H54 (cell line): ENCODE data around the gene STAC3.

Experiments
- DNase-seq: peaks from one replicate; pipeline ENCODE4 v3.0.0; 2011; ENCODE audit warnings: low spot score, mixed read lengths; ENCODE audit not compliant: insufficient read length
- FAIRE-seq: peaks from 3 replicates; lab custom pipeline; 2011; peaks lifted over from hg19 to GRCh38; lab: Jason Lieb, UNC
- POLR2A ChIP-seq: IDR thresholded peaks from 2 replicates; pipeline ENCODE4 v1.6.1; 2011; ENCODE audit warnings: low read depth, mild to moderate bottlenecking, low read length

STAC3 gene

GRCh38 chr12:57210461-57210860 is 40.5 kb downstream of the STAC3 start:
- TF ChIP-seq POLR2A = no peak
- DNase-seq = no peak
- no peak for FAIRE-seq

GRCh38 chr12:57209916-57210315 is 41.1 kb downstream of the STAC3 start:
- no peak for TF ChIP-seq POLR2A
- DNase-seq = no peak
- no peak for FAIRE-seq

GRCh38 chr12:57208631-57209282 is 42.2 kb downstream of the STAC3 start:
- TF ChIP-seq POLR2A = no peak
- no peak for FAIRE-seq
- no peak for DNase-seq

GRCh38 chr12:57207731-57208630 is 43.0 kb downstream of the STAC3 start:
- DNase-seq = no peak
- FAIRE-seq = no peak
- no peak for TF ChIP-seq POLR2A

- FAIRE-seq = no peak
- TF ChIP-seq POLR2A = no peak
- DNase-seq = no peak
Measured at GRCh38 chr12:57205931-57206330, 45.1 kb downstream of the STAC3 start.

GRCh38 chr12:57205186-57205585 is 45.8 kb downstream of the STAC3 start:
- no peak for TF ChIP-seq POLR2A
- DNase-seq (no peak), FAIRE-seq (no peak)

GRCh38 chr12:57204454-57204853 is 46.5 kb downstream of the STAC3 start:
- no peak for FAIRE-seq
- no peak for TF ChIP-seq POLR2A
- no peak for DNase-seq

GRCh38 chr12:57203791-57204190 is 47.2 kb downstream of the STAC3 start:
- TF ChIP-seq POLR2A = no peak

GRCh38 chr12:57203201-57203600 is 47.8 kb downstream of the STAC3 start:
- FAIRE-seq (no peak), DNase-seq (no peak)
- TF ChIP-seq POLR2A = no peak

More at GRCh38 chr12:57203791-57204190, 47.2 kb downstream of the STAC3 start:
- DNase-seq = no peak
- FAIRE-seq = no peak

- FAIRE-seq (no peak), DNase-seq (no peak)
Measured at GRCh38 chr12:57202321-57202720, 48.7 kb downstream of the STAC3 start.

GRCh38 chr12:57201631-57202030 is 49.4 kb downstream of the STAC3 start:
- FAIRE-seq (no peak), DNase-seq (no peak)
- TF ChIP-seq POLR2A = no peak

More at GRCh38 chr12:57202321-57202720, 48.7 kb downstream of the STAC3 start:
- no peak for TF ChIP-seq POLR2A

- DNase-seq = no peak
- no peak for TF ChIP-seq POLR2A
- no peak for FAIRE-seq
Measured at GRCh38 chr12:57201219-57201618, 49.8 kb downstream of the STAC3 start.

GRCh38 chr12:57200497-57200896 is 50.5 kb downstream of the STAC3 start:
- FAIRE-seq (no peak), DNase-seq (no peak)
- TF ChIP-seq POLR2A = no peak

- no peak for DNase-seq
- no peak for TF ChIP-seq POLR2A
- no peak for FAIRE-seq
Measured at GRCh38 chr12:57199191-57199590, 51.8 kb downstream of the STAC3 start.
